ENCODE results near the gene BLOC1S6.

The BLOC1S6 gene

GRCh38 chr15:45587863-45588170 is 638 bp downstream of the BLOC1S6 start:
- H3K4me3 ChIP-seq (replicated peaks; ENCODE audit: insufficient read depth, low read length), result peak overlapping the region; percentile 93
- TF ChIP-seq SPI1 (IDR thresholded peaks at IDR 0.05; ENCODE audit: borderline replicate concordance, low read depth) (no peak), REST (IDR thresholded peaks at IDR 0.05; ENCODE audit: insufficient replicate concordance, low read depth) (no peak), CTCF (IDR thresholded peaks at IDR 0.05; ENCODE audit: insufficient read depth, low read length) (no peak), GABPA (IDR thresholded peaks at IDR 0.05; ENCODE audit: low read depth) (no peak), POLR2AphosphoS5 (IDR thresholded peaks at IDR 0.05; ENCODE audit: low read depth) (no peak)
- H3K27ac ChIP-seq (replicated peaks), result peak overlapping the region; percentile 97
- no peak for DNase-seq (ENCODE audit: low read depth in 1 of 2, low spot score in 1 of 2)
- no peaks in the 10 kb centered on the region for H3K27me3 ChIP-seq (ENCODE audit: insufficient read depth, poor library complexity, severe bottlenecking)

- Histone ChIP-seq H3K4me3 (replicated peaks; ENCODE audit: insufficient read depth, low read length) (peak overlapping the region; percentile 93), H3K27ac (replicated peaks) (peak overlapping the region; percentile 97), H3K27me3 (ENCODE audit: insufficient read depth, poor library complexity, severe bottlenecking) (no peaks in the 10 kb centered on the region)
- TF ChIP-seq REST (IDR thresholded peaks at IDR 0.05; ENCODE audit: insufficient replicate concordance, low read depth) (no peak), CTCF (IDR thresholded peaks at IDR 0.05; ENCODE audit: insufficient read depth, low read length) (no peak), SPI1 (IDR thresholded peaks at IDR 0.05; ENCODE audit: borderline replicate concordance, low read depth) (no peak), POLR2AphosphoS5 (IDR thresholded peaks at IDR 0.05; ENCODE audit: low read depth) (no peak), GABPA (IDR thresholded peaks at IDR 0.05; ENCODE audit: low read depth) (no peak)
- no peak for DNase-seq (ENCODE audit: low read depth in 1 of 2, low spot score in 1 of 2)
These were observed 1.2 kb downstream of the BLOC1S6 start for GRCh38 chr15:45588219-45588875.

GRCh38 chr15:45589256-45589655 is 2.1 kb downstream of the BLOC1S6 start:
- TF ChIP-seq REST (IDR thresholded peaks at IDR 0.05; ENCODE audit: insufficient replicate concordance, low read depth) (no peak), SPI1 (IDR thresholded peaks at IDR 0.05; ENCODE audit: borderline replicate concordance, low read depth) (no peak), GABPA (IDR thresholded peaks at IDR 0.05; ENCODE audit: low read depth) (no peak), CTCF (IDR thresholded peaks at IDR 0.05; ENCODE audit: insufficient read depth, low read length) (no peak), POLR2AphosphoS5 (IDR thresholded peaks at IDR 0.05; ENCODE audit: low read depth) (no peak)
- no peak for DNase-seq (ENCODE audit: low read depth in 1 of 2, low spot score in 1 of 2)
- no peak overlapping the region for H3K27ac ChIP-seq (replicated peaks)
- H3K27me3 ChIP-seq (ENCODE audit: insufficient read depth, poor library complexity, severe bottlenecking), result no peaks in the 10 kb centered on the region
- no peak overlapping the region for H3K4me3 ChIP-seq (replicated peaks; ENCODE audit: insufficient read depth, low read length)

Measured in HL-60 (cell line).